ENCODE data around the gene GAPDHS. TPM values are rescaled to one million over a fixed set of nuclear protein-coding genes. Genes with fewer than 3 reads are reported as not detected.

Gene GAPDHS
- total RNA-seq, 1 experiment from 2014 or later = not detected

GRCh38 chr19:35562776-35563175 is 29.5 kb downstream of the GAPDHS start:
- intact Hi-C loops (cut with micrococcal nuclease) = no loop called here
- no TSS peak for BruUV-seq (replicated peaks)

GRCh38 chr19:35563207-35563829 is 30.1 kb downstream of the GAPDHS start, which contains the start of gene ATP4A:
ATP4A (minus strand) TSS chr19:35563658; CDS start chr19:35563629, 29 bp downstream.
- Histone ChIP-seq H3K4me1 (ENCODE audit: insufficient read depth, low read length) (no peaks in the 10 kb centered on the region), H3K4me2 (ENCODE audit: low read length) (no peak within 1 kb of the TSS), H4K20me1 (ENCODE audit: low read length) (no peaks in the 10 kb centered on the region), H2AFZ (ENCODE audit: low read length) (no peak within 1 kb of the TSS), H3F3A (ENCODE audit: low read length, unreplicated experiment) (no peaks in the 10 kb centered on the region), H3K9me2 (replicated peaks; ENCODE audit: low read length) (no peaks in the 10 kb centered on the region), H3K4me3 (ENCODE audit: low read length) (no peak within 1 kb of the TSS), H3K9me3 (ENCODE audit: low read length) (no peaks in the 10 kb centered on the region), H3K9ac (ENCODE audit: low read length) (no peak within 1 kb of the TSS), H3K79me2 (ENCODE audit: low read length) (no peaks in the 10 kb centered on the region), H3K36me3 (ENCODE audit: low read depth, low read length) (no peaks in the 10 kb centered on the region), H3K27ac (ENCODE audit: low read length) (no peak within 1 kb of the TSS), H3K27me3 (ENCODE audit: low read length) (no peaks in the 10 kb centered on the region)
- intact Hi-C loops (cut with micrococcal nuclease) = no loop called here
- ATAC-seq (no peak), DNase-seq (no peak)
- BruUV-seq (replicated peaks) = no TSS peak
- TF ChIP-seq EZH2phosphoT487 (IDR thresholded peaks at IDR 0.05; ENCODE audit: borderline replicate concordance, low read length) (no peak), EZH2 (IDR thresholded peaks at IDR 0.05; ENCODE audit: low read length, unreplicated experiment) (no peak), CTCF (conservative IDR thresholded peaks at IDR 0.05; ENCODE audit: low read depth, low read length) (no peak)
- ChIA-PET POLR2A (ENCODE audit: unreplicated experiment) (no interaction called here), CTCF (no interaction called here)

More at GRCh38 chr19:35562776-35563175, 29.5 kb downstream of the GAPDHS start:
- ChIA-PET POLR2A (ENCODE audit: unreplicated experiment) (no interaction called here), CTCF (no interaction called here)
- no peaks in the 10 kb centered on the region for H3K27me3 ChIP-seq (ENCODE audit: low read length)
- H3F3A ChIP-seq (ENCODE audit: low read length, unreplicated experiment) = no peaks in the 10 kb centered on the region
- no peaks in the 10 kb centered on the region for H3K9me2 ChIP-seq (replicated peaks; ENCODE audit: low read length)
- no peaks in the 10 kb centered on the region for H3K4me1 ChIP-seq (ENCODE audit: insufficient read depth, low read length)
- H3K27ac ChIP-seq (ENCODE audit: low read length) = no peak overlapping the region
- H3K9me3 ChIP-seq (ENCODE audit: low read length) = no peaks in the 10 kb centered on the region
- ATAC-seq (no peak), DNase-seq (no peak)
- no peak overlapping the region for H3K4me3 ChIP-seq (ENCODE audit: low read length)
- H3K4me2 ChIP-seq (ENCODE audit: low read length) = no peak overlapping the region
- H3K79me2 ChIP-seq (ENCODE audit: low read length) = no peaks in the 10 kb centered on the region
- no peak overlapping the region for H2AFZ ChIP-seq (ENCODE audit: low read length)
- H4K20me1 ChIP-seq (ENCODE audit: low read length) = no peaks in the 10 kb centered on the region
- H3K36me3 ChIP-seq (ENCODE audit: low read depth, low read length) = no peaks in the 10 kb centered on the region
- no peak for TF ChIP-seq CTCF (conservative IDR thresholded peaks at IDR 0.05; ENCODE audit: low read depth, low read length)
- no peak for TF ChIP-seq EZH2phosphoT487 (IDR thresholded peaks at IDR 0.05; ENCODE audit: borderline replicate concordance, low read length)
- TF ChIP-seq EZH2 (IDR thresholded peaks at IDR 0.05; ENCODE audit: low read length, unreplicated experiment) = no peak
- H3K9ac ChIP-seq (ENCODE audit: low read length) = no peak overlapping the region

- Histone ChIP-seq H3K4me1 (ENCODE audit: insufficient read depth, low read length) (no peaks in the 10 kb centered on the region), H3K79me2 (ENCODE audit: low read length) (no peaks in the 10 kb centered on the region), H3K4me2 (ENCODE audit: low read length) (no peak overlapping the region), H3K9me3 (ENCODE audit: low read length) (no peaks in the 10 kb centered on the region), H3K36me3 (ENCODE audit: low read depth, low read length) (no peaks in the 10 kb centered on the region), H3K9ac (ENCODE audit: low read length) (no peak overlapping the region), H3K4me3 (ENCODE audit: low read length) (no peak overlapping the region), H3F3A (ENCODE audit: low read length, unreplicated experiment) (no peaks in the 10 kb centered on the region), H2AFZ (ENCODE audit: low read length) (no peak overlapping the region), H4K20me1 (ENCODE audit: low read length) (no peaks in the 10 kb centered on the region), H3K27ac (ENCODE audit: low read length) (no peak overlapping the region), H3K27me3 (ENCODE audit: low read length) (no peaks in the 10 kb centered on the region), H3K9me2 (replicated peaks; ENCODE audit: low read length) (no peaks in the 10 kb centered on the region)
- intact Hi-C loops (cut with micrococcal nuclease) = no loop called here
- no TSS peak for BruUV-seq (replicated peaks)
- no peak for TF ChIP-seq CTCF (conservative IDR thresholded peaks at IDR 0.05; ENCODE audit: low read depth, low read length)
- no peak for TF ChIP-seq EZH2 (IDR thresholded peaks at IDR 0.05; ENCODE audit: low read length, unreplicated experiment)
- TF ChIP-seq EZH2phosphoT487 (IDR thresholded peaks at IDR 0.05; ENCODE audit: borderline replicate concordance, low read length) = no peak
- ChIA-PET CTCF (no interaction called here), POLR2A (ENCODE audit: unreplicated experiment) (no interaction called here)
- no peak for ATAC-seq
- no peak for DNase-seq
Measured at GRCh38 chr19:35565016-35565856, 32.0 kb downstream of the GAPDHS start.

Data from PC-3 (cell line).